Measurements from ENCODE around the gene SFMBT2.

GRCh38 chr10:7193369-7193768 is 217.5 kb downstream of the SFMBT2 start:
- TF ChIP-seq CTCF (CRISPR knock-in tag; IDR thresholded peaks at IDR 0.05) (no peak), ZNF543 (CRISPR knock-in tag; IDR thresholded peaks at IDR 0.05) (no peak), SP1 (IDR thresholded peaks at IDR 0.05) (no peak), SP1 (CRISPR knock-in tag; IDR thresholded peaks at IDR 0.05) (no peak), MYC (CRISPR knock-in tag; IDR thresholded peaks at IDR 0.05; ENCODE audit: borderline replicate concordance) (no peak), PHF8 (CRISPR knock-in tag; IDR thresholded peaks at IDR 0.05) (no peak), ZBTB33 (CRISPR knock-in tag; IDR thresholded peaks at IDR 0.05) (no peak), JUNB (CRISPR knock-in tag; IDR thresholded peaks at IDR 0.05; ENCODE audit: borderline replicate concordance) (no peak), ATF7 (IDR thresholded peaks at IDR 0.05) (no peak), ATF7 (CRISPR knock-in tag; IDR thresholded peaks at IDR 0.05) (no peak), NFYB (CRISPR knock-in tag; IDR thresholded peaks at IDR 0.05) (no peak), NR3C1 (CRISPR knock-in tag; IDR thresholded peaks at IDR 0.05) (no peak), ZNF607 (CRISPR knock-in tag; IDR thresholded peaks at IDR 0.05; ENCODE audit: borderline replicate concordance) (no peak)
- TF ChIP-seq, protein P1, sequence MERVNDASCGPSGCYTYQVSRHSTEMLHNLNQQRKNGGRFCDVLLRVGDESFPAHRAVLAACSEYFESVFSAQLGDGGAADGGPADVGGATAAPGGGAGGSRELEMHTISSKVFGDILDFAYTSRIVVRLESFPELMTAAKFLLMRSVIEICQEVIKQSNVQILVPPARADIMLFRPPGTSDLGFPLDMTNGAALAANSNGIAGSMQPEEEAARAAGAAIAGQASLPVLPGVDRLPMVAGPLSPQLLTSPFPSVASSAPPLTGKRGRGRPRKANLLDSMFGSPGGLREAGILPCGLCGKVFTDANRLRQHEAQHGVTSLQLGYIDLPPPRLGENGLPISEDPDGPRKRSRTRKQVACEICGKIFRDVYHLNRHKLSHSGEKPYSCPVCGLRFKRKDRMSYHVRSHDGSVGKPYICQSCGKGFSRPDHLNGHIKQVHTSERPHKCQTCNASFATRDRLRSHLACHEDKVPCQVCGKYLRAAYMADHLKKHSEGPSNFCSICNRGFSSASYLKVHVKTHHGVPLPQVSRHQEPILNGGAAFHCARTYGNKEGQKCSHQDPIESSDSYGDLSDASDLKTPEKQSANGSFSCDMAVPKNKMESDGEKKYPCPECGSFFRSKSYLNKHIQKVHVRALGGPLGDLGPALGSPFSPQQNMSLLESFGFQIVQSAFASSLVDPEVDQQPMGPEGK (CRISPR knock-in tag; IDR thresholded peaks at IDR 0.05): no peak
- TF ChIP-seq, protein P2, sequence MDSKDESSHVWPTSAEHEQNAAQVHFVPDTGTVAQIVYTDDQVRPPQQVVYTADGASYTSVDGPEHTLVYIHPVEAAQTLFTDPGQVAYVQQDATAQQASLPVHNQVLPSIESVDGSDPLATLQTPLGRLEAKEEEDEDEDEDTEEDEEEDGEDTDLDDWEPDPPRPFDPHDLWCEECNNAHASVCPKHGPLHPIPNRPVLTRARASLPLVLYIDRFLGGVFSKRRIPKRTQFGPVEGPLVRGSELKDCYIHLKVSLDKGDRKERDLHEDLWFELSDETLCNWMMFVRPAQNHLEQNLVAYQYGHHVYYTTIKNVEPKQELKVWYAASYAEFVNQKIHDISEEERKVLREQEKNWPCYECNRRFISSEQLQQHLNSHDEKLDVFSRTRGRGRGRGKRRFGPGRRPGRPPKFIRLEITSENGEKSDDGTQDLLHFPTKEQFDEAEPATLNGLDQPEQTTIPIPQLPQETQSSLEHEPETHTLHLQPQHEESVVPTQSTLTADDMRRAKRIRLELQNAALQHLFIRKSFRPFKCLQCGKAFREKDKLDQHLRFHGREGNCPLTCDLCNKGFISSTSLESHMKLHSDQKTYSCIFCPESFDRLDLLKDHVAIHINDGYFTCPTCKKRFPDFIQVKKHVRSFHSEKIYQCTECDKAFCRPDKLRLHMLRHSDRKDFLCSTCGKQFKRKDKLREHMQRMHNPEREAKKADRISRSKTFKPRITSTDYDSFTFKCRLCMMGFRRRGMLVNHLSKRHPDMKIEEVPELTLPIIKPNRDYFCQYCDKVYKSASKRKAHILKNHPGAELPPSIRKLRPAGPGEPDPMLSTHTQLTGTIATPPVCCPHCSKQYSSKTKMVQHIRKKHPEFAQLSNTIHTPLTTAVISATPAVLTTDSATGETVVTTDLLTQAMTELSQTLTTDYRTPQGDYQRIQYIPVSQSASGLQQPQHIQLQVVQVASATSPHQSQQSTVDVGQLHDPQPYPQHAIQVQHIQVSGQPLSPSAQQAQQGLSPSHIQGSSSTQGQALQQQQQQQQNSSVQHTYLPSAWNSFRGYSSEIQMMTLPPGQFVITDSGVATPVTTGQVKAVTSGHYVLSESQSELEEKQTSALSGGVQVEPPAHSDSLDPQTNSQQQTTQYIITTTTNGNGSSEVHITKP (CRISPR knock-in tag; IDR thresholded peaks at IDR 0.05; ENCODE audit: low read depth): no peak
- TF ChIP-seq, protein P3, sequence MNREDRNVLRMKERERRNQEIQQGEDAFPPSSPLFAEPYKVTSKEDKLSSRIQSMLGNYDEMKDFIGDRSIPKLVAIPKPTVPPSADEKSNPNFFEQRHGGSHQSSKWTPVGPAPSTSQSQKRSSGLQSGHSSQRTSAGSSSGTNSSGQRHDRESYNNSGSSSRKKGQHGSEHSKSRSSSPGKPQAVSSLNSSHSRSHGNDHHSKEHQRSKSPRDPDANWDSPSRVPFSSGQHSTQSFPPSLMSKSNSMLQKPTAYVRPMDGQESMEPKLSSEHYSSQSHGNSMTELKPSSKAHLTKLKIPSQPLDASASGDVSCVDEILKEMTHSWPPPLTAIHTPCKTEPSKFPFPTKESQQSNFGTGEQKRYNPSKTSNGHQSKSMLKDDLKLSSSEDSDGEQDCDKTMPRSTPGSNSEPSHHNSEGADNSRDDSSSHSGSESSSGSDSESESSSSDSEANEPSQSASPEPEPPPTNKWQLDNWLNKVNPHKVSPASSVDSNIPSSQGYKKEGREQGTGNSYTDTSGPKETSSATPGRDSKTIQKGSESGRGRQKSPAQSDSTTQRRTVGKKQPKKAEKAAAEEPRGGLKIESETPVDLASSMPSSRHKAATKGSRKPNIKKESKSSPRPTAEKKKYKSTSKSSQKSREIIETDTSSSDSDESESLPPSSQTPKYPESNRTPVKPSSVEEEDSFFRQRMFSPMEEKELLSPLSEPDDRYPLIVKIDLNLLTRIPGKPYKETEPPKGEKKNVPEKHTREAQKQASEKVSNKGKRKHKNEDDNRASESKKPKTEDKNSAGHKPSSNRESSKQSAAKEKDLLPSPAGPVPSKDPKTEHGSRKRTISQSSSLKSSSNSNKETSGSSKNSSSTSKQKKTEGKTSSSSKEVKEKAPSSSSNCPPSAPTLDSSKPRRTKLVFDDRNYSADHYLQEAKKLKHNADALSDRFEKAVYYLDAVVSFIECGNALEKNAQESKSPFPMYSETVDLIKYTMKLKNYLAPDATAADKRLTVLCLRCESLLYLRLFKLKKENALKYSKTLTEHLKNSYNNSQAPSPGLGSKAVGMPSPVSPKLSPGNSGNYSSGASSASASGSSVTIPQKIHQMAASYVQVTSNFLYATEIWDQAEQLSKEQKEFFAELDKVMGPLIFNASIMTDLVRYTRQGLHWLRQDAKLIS (CRISPR knock-in tag; IDR thresholded peaks at IDR 0.05): no peak

Data from HepG2 (cell line).